ENCODE data around the gene TSKS.

TSKS gene

DNA sequence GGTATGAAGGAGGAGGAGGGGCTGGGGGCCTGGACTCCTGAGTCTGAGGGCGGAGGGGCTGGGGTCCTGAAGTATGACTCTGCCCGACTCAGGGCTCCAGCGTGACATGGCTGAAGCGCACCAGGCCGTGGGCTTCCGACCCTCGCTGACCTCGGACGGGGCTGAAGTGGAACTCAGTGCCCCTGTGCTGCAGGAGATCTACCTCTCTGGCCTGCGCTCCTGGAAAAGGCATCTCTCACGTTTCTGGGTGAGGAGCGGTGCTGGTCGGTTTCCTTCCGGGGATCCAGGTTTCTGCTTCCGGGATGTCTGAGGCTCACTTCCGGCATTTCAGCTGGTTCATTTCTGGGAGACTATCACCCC, 71.0 kb downstream of the TSKS start:
- Mint-ChIP-seq H3K36me3 (peaks cover 31% of the 10 kb centered on the region), H3K27me3 (peaks cover 41% of the 10 kb centered on the region), H3K4me3 (no peak overlapping the region), H3K27ac (no peak overlapping the region), H3K9me3 (no peaks in the 10 kb centered on the region), H3K4me1 (peaks cover 38% of the 10 kb centered on the region)
- ATAC-seq, result no peak

DNA sequence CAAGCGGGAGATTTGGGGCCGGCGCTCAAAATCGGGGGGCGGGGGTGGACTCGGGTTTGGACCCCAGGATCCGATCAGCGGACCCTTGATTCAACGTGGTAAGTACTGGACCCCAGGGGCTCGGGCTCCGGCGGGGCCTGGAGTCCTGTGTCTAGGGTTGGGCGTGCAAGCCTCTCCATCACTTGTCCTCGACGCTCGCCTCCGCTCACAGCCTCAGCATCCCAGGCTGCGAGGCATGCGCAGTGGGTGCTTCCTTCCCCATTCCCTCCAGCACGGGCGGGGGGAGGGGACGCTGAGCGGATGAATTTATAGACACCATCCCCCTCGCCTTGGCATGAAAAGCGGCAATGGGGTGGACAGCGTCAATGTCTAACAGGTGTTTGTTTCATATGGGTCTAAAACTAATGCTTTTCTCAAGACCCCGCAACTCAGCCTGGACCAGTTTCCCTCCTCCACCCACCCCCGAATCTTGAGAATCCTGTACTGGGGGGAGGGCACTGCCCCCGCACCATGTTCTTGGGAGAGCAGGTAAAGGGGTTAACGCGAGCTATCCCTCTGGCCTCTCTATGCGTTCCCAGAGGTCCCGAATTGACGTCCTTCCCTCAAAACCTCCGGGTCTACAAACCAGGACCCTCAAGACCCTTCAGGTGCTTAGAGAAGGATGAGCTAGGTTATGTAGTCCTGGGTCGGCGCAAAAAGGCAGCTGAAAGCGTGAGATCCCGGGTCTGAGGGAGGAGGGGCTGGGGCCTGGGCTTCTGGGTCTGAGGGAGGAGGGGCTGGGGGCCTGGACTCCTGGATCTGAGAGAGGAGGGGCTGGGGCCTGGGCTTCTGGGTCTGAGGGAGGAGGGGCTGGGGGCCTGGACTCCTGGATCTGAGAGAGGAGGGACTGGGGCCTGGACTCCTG, 71.6 kb downstream of the TSKS start:
- peaks cover 41% of the 10 kb centered on the region for H3K27me3 Mint-ChIP-seq
- peak; percentile 34 for ATAC-seq
- peaks cover 36% of the 10 kb centered on the region for H3K36me3 Mint-ChIP-seq
- H3K4me3 Mint-ChIP-seq, result peak overlapping the region; percentile 73
- no peaks in the 10 kb centered on the region for H3K9me3 Mint-ChIP-seq
- peaks cover 38% of the 10 kb centered on the region for H3K4me1 Mint-ChIP-seq
- H3K27ac Mint-ChIP-seq, result peak overlapping the region; percentile 18

DNA sequence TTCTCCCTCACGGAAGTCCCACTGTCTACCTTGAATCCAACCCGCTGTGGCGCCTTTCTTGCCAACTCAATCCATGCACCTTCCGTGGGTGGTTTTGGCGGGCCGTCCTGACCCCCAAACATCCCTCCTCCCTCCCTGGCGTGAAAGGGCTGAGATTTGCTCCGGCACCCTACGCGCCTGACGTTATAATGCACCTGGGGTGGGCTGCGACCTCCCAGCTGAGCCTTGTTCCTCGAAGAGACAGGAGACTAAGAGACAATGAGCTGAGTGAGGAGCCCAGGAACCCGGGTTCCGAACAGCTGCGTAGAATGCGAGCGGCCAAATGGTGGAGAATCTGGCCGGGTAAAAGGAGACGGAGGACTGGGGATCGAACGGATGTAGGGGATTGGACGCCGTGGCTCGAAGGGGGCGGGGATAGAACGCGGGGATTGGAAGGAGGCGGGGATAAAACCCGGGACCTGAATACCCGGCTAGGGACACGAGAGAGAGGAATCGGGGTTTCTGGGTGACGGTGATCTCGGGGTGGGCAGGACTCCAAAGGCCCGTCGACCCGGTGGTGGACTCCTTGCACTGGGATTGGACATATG, 72.4 kb downstream of the TSKS start, which contains the start of gene CPT1C:
CPT1C (plus strand) TSS at position 461 of the 587 bp plus-strand sequence. CDS start 1,137 bp downstream, outside the sequence.
- no peaks in the 10 kb centered on the region for H3K9me3 Mint-ChIP-seq
- peak; percentile 18 for ATAC-seq
- peak within 1 kb of the TSS; percentile 73 for H3K4me3 Mint-ChIP-seq
- peak within 1 kb of the TSS; percentile 18 for H3K27ac Mint-ChIP-seq
- H3K36me3 Mint-ChIP-seq, result peaks cover 39% of the 10 kb centered on the region
- H3K4me1 Mint-ChIP-seq, result peaks cover 40% of the 10 kb centered on the region
- peaks cover 41% of the 10 kb centered on the region for H3K27me3 Mint-ChIP-seq

DNA sequence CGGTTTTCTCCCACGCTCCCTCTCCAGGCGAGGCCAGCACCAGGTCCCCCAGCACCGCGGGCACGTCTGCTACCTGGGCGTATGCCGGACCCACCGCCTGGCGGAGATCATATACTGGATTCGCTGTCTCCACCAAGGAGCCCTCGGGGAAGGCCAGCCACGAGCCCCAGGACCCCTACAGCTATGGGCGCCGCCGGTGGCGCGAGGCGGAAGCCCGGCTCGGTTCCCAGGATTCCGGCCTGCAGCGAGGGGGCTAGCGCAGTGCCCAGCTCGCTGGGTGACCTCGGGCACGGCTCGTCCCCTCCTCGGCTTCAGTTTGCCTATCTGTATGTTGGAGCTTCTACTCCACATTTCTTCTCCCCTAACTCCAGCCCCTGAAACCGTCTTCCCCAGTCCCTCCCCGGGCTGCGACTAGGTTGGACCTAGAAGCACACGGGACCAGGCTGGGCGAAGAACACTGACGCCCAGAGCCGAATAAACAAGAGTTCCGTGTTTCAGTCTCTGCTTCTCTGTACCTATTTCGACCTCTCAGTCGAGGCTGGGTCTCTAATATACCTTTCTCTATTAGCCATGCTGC, 72.9 kb downstream of the TSKS start:
- Mint-ChIP-seq H3K4me1 (peaks cover 46% of the 10 kb centered on the region), H3K27me3 (peaks cover 41% of the 10 kb centered on the region), H3K27ac (peak overlapping the region; percentile 18), H3K36me3 (peaks cover 45% of the 10 kb centered on the region), H3K4me3 (peak overlapping the region; percentile 73), H3K9me3 (no peaks in the 10 kb centered on the region)
- ATAC-seq, result no peak
